HG03280 (cell line): ENCODE results near the gene UVRAG.

ENCODE experiments used
- ATAC-seq: cut with Tn5 transposase; IDR thresholded peaks from one replicate; pipeline ENCODE4 v1.9.1; 2021; ENCODE audit warnings: mild to moderate bottlenecking, moderate library complexity; ENCODE audit not compliant: unreplicated experiment

UVRAG gene

GRCh38 chr11:76086743-76087635, 272.0 kb downstream of the UVRAG start:
- ATAC-seq: no peak

- no peak for ATAC-seq
These were observed 272.7 kb downstream of the UVRAG start for GRCh38 chr11:76087749-76088148.

- ATAC-seq: no peak
These were observed 273.5 kb downstream of the UVRAG start for GRCh38 chr11:76088511-76088910.

GRCh38 chr11:76090174-76090573, 275.2 kb downstream of the UVRAG start:
- ATAC-seq: no peak

DNA sequence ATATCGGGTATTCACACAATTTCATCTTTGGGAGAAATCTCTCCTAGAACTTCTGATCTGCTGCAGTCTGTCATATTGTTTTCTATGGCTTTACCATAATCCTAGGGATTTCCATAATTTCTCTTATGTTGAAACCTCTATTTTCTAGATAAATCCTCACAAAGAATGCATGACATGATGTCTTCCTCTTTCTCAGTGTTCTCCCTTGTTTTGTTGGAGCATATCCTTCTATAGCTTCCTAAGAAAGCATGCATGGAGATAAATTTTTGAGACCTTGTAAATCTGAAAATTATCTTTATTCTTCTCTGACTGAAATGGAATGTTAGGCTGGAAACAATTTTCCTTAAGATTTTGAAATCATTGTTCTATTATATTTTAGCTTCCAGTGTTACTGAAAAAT, 275.8 kb downstream of the UVRAG start:
- no peak for ATAC-seq

- ATAC-seq: no peak
These were observed 279.7 kb downstream of the UVRAG start for GRCh38 chr11:76094740-76095139.

- no peak for ATAC-seq
These were observed 280.9 kb downstream of the UVRAG start for GRCh38 chr11:76095891-76096290.

DNA sequence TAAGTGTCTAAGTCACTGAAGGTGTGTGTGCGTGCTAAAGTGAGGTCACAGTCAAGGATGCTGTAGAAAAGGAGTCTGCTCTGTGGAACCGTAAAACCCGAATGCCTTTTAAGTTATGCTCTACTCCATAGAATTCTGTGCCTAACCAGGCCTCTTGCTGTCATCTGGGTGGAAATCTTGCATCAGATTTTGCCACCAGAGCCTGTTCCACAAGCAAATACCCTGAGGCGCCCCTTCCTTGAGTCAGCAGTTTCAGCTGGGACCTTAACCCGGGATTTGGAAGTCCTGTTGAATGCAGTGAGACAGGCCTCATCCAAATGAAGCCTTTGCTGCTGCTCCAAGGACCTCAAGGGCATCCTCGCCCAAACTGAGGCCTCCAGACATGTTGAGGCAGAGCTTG, 281.5 kb downstream of the UVRAG start:
- ATAC-seq: no peak

GRCh38 chr11:76102802-76103201, 287.8 kb downstream of the UVRAG start:
- no peak for ATAC-seq

DNA sequence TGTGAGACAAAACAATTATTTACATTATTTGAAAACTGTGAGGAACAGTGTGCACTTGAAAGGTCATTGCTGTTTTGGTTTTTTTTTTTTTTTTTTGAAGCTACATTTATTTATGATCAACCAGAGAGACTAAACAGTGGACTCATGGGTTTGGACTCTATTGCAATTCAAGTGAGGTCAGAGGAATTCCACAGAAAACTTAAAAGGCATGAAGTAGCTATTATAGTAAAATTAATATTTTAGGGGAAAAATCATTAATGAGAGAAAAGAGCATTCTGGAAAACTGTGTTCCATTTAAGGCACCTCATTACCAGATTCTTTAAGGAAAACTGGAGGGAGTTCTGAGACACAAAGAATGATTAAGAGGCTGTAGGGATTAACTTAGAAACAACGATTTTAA, 288.4 kb downstream of the UVRAG start:
- ATAC-seq: no peak

- ATAC-seq: no peak
These were observed 289.3 kb downstream of the UVRAG start for GRCh38 chr11:76104285-76104684.

GRCh38 chr11:76105637-76106036, 290.6 kb downstream of the UVRAG start:
- ATAC-seq: no peak

DNA sequence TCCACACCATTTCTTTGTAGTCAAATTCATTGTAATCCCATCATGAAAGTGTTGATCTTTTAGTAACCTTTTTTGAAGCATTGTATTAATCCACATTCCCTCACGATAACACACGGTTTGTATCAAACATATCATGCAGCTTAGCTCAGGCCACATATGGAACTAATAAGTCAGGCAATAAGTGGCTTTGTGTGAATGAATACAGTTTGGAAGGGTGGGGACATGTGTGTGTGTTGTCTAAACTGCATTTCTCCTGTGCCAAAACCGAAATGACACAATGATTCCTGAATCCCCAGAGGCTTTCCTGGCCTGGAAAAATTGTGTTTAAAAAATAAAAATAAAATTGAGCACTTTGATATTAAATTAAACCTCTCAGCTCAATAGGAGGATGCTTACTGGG, 293.0 kb downstream of the UVRAG start:
- ATAC-seq: no peak

DNA sequence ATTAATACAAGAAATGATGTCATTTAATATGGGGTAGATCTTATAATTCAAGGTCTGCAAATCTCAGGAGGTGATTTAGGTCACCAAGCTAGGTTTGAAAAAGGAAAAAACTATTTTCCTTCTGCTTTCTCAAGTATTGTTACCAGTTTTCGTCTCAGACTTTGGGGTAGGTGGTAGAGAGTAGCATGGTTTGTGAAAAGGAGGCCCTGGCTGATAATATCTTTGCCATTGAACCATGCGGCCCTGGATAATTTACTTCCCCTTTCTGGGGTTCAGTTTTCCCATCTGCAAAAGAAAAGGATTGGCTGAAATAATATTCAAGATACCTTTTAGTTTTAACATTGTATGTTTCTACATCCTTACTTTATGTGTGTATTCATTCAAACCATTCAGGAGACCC, 299.2 kb downstream of the UVRAG start:
- no peak for ATAC-seq

DNA sequence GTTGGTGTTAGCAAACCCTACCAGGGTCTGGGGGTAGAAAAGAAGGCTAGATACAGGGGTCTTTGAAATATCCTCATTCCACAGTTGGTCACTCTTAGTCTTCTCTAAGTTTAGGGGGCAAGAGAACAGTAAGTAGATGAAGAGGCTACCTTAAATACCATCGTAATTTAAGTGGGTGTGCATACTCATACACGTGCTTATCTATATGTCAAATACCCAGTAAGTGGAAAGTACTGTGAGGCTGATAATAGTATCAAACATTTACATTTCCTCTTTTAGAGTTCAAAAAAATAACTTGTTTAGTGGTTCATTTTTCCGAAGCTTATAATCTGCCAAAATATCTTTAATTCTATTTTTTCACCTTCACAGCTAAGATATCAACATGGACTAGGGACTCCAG, 300.5 kb downstream of the UVRAG start:
- no peak for ATAC-seq

- ATAC-seq: no peak
These were observed 304.0 kb downstream of the UVRAG start for GRCh38 chr11:76119032-76119431.

DNA sequence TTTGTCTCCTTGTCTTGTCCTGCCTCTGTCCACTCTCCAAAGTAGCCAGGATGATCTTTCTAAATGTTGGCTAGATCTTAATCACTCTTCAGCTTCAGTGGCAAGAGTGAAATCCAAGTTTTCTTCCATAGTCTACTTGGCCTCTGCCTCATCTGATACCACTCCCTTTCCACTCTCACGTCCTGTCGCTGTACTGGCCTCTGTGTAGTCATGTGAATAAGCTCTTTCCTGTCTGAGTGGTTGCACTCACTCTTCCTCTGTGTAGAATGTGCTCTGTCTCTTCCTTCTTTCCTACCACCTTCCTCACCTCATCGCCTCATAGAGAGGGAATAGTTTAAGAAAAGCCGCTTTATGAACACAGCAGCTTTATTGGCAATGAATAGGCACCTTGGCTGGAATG, 304.8 kb downstream of the UVRAG start:
- no peak for ATAC-seq

DNA sequence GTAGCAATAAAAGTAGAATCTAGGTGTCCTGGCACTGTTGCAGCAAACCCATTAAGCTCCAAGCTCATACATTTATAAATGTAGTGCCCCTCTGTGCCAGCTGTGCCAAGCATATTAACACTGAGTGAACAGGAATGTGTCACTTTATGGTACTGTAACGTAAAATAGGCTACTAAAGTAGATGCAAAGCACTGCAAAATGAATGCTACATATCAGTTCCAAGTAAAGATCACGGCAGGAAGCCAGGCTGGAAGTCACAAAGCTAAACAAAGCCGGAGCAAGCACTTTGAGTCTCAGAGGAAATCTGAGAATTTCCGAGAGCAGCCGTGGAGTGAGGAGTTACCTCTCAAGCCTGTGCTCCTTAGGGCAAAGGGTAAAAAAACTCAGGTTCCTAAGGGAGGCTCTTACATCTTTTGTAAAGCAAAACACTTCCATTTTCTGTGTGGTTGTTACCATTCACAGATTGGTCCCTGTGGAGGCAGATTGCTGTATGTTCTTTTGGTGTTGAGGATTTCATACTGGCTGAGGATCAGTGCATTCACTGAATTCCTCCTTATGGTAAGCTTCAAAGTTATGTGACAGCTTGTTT, 305.6 kb downstream of the UVRAG start:
- no peak for ATAC-seq

DNA sequence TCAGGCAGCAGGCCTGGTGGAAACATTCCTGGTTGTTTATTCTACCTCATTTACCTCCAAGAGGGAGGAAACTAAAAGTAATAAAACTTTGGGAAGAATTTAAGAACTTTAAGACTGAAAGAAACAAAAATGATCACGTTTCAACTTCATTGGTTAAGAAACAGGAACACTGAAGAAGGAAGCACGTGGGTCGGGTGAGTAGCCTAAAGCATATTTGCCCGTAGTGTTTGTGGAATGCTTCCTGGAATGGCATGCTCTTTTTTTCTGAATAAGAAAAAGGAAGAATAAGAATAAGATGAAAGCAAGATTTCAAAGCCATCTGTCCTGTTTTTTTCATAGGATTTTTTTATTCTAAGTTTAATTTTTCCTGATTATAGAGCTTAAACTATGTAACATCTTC, 308.2 kb downstream of the UVRAG start:
- no peak for ATAC-seq

- no peak for ATAC-seq
These were observed 310.1 kb downstream of the UVRAG start for GRCh38 chr11:76124905-76125770.

- no peak for ATAC-seq
These were observed 314.7 kb downstream of the UVRAG start for GRCh38 chr11:76129729-76130128.

- no peak for ATAC-seq
These were observed 316.1 kb downstream of the UVRAG start for GRCh38 chr11:76131142-76131541.
